ENCODE measurements around the gene ATG9A.

DNA sequence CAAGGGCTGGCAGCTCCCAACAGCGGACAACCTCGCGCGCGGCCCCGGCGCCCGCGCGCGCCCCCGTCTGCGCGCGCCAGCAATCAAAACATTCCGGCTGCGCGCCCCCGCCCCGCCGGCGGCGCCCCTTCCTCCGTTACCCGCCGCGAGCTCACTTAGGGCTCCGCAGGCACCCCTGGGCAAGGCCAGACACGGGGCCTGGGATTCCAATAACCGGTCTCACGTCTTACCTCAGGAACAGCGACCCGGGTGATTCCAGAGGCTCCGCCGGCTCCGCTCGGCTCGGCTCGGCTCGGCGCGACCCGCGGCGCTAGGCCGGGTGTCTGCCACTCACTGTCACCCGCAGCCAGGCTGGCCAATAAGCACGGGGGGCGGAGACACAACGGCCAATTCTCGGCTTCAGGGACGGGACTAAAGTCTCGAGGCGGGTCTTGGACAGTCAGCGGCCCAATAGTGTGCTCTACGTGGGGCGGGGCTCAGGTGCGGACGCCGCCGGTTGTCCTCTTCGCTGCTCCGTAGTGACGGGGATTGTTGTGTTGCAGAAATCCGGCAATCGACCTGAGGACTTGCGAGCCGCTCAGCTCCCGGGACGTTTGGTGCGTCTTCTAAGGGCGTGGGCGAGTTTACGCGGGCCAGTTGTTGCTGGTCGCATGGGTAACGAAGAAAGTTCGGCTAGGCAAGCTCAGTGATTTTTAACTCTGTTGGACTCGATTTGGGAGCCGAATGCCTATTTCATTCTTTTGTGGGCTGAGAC lies at the start of gene ATG9A, which contains the start of gene ANKZF1:
- TF ChIP-seq, protein P1, sequence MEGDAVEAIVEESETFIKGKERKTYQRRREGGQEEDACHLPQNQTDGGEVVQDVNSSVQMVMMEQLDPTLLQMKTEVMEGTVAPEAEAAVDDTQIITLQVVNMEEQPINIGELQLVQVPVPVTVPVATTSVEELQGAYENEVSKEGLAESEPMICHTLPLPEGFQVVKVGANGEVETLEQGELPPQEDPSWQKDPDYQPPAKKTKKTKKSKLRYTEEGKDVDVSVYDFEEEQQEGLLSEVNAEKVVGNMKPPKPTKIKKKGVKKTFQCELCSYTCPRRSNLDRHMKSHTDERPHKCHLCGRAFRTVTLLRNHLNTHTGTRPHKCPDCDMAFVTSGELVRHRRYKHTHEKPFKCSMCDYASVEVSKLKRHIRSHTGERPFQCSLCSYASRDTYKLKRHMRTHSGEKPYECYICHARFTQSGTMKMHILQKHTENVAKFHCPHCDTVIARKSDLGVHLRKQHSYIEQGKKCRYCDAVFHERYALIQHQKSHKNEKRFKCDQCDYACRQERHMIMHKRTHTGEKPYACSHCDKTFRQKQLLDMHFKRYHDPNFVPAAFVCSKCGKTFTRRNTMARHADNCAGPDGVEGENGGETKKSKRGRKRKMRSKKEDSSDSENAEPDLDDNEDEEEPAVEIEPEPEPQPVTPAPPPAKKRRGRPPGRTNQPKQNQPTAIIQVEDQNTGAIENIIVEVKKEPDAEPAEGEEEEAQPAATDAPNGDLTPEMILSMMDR (IDR thresholded peaks at IDR 0.05) = no peak
- peak in 3 of 4 donors; percentile 75 to 88 (median 84) for TF ChIP-seq POLR2A (IDR thresholded peaks at IDR 0.05)
